Mesendoderm (in vitro differentiated cells): Measurements from ENCODE around the gene CEP164.
"Not testable (repeated sequence)": the region's sequence is repeated elsewhere in the genome, so short reads cannot be mapped to it uniquely, and the experiment has no call there.

ENCODE experiments used
- DNase-seq: peaks from one replicate; pipeline ENCODE4 v3.0.0; 2013
- H2AK5ac ChIP-seq: 2 replicates; pipeline ENCODE4 v1.6.1; 2013; ENCODE audit warnings: low read length, inconsistent platforms
- H2BK120ac ChIP-seq: 2 replicates; pipeline ENCODE4 v1.6.1; 2013; ENCODE audit warnings: low read depth, mild to moderate bottlenecking, low read length, moderate library complexity, mixed read lengths
- H2BK15ac ChIP-seq: replicated peaks from 2 replicates; pipeline ENCODE4 v1.6.1; 2013; ENCODE audit warnings: low read depth, mild to moderate bottlenecking, moderate library complexity
- H2BK5ac ChIP-seq: 2 replicates; pipeline ENCODE4 v1.6.1; 2013; ENCODE audit warnings: low read length, inconsistent platforms
- H3K18ac ChIP-seq: 2 replicates; pipeline ENCODE4 v1.6.1; 2013; ENCODE audit warnings: mild to moderate bottlenecking, low read length, mixed read lengths
- H3K23ac ChIP-seq: one replicate; pipeline ENCODE4 v1.6.1; 2013; ENCODE audit warnings: low read length
- H3K27ac ChIP-seq: 2 replicates; pipeline ENCODE4 v1.5.1; 2013; ENCODE audit warnings: low read depth, mild to moderate bottlenecking, inconsistent platforms, low read length, moderate library complexity
- H3K27me3 ChIP-seq: 2 replicates; pipeline ENCODE4 v1.6.1; 2013; ENCODE audit warnings: low read length, control low read depth, mild to moderate bottlenecking, inconsistent platforms; ENCODE audit not compliant: insufficient read depth, poor library complexity
- H3K36me3 ChIP-seq: 2 replicates; pipeline ENCODE4 v1.6.1; 2013; ENCODE audit warnings: low read length, inconsistent platforms; ENCODE audit not compliant: control insufficient read depth, insufficient read depth
- H3K4ac ChIP-seq: one replicate; pipeline ENCODE4 v1.6.1; 2013; ENCODE audit warnings: low read depth, mild to moderate bottlenecking, low read length, moderate library complexity
- H3K4me1 ChIP-seq: 2 replicates; pipeline ENCODE4 v1.6.1; 2013; ENCODE audit warnings: low read depth, low read length, inconsistent platforms; ENCODE audit not compliant: control insufficient read depth
- H3K4me2 ChIP-seq: 2 replicates; pipeline ENCODE4 v1.6.1; 2013; ENCODE audit warnings: low read length
- H3K4me3 ChIP-seq: 2 replicates; pipeline ENCODE4 v1.5.1; 2013; ENCODE audit warnings: mild to moderate bottlenecking, low read length
- H3K56ac ChIP-seq: one replicate; pipeline ENCODE4 v1.6.1; 2013; ENCODE audit warnings: low read length
- H3K79me1 ChIP-seq: 2 replicates; pipeline ENCODE4 v1.6.1; 2013; ENCODE audit warnings: low read length, inconsistent platforms
- H3K79me2 ChIP-seq: 2 replicates; pipeline ENCODE4 v1.6.1; 2013; ENCODE audit warnings: mild to moderate bottlenecking, low read length; ENCODE audit not compliant: control insufficient read depth, insufficient read depth
- H3K9ac ChIP-seq: 2 replicates; pipeline ENCODE4 v1.6.1; 2013; ENCODE audit warnings: low read length, inconsistent platforms
- H4K5ac ChIP-seq: one replicate; pipeline ENCODE4 v1.6.1; 2013; ENCODE audit warnings: low read length
- H4K8ac ChIP-seq: one replicate; pipeline ENCODE4 v1.6.1; 2013; ENCODE audit warnings: low read depth, mild to moderate bottlenecking, control low read depth, low read length, moderate library complexity
- WGBS: extraction: QIAGEN DNeasy Blood & Tissue Kit; methylation state at CpG from one replicate; pipeline ENCODE4 v1.1.7; 2013; ENCODE audit warnings: low lambda C conversion rate, missing lambda C conversion rate; ENCODE audit not compliant: insufficient coverage; ENCODE audit errors: extremely low coverage; 5-methylcytosine and 5-hydroxymethylcytosine counted together

The CEP164 gene

DNA sequence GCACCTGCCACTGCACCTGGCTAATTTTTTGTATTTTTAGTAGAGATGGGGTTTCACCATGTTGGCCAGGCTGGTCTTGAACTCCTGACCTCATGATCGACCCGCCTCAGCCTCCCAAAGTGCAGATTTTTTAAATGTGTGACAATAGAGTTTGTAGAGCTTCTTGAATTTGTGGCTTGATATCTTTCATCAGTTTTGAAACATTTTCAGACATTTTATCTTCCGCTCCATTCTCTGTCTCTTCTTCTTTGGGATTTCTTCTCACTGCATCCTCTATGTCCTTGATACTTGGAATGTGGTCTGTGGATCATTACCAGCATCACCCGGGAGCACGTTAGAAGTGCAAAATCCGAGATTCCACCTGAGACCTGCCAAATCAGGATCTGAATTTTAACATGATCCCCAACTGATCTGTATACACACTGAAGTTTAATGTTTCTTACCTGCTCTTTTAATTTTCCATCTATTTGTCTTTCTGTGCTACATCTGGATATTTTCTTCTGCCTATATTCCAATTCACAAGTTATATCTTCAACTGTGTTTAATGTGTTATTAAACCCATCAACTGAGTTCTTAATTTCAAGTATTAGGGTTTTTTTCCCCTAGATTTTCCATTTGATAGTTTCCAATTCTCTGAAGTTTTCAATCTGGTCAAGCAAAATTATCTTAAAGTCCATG is 126.4 kb downstream of the CEP164 start:
- Histone ChIP-seq H2BK5ac (no peak overlapping the region), H3K18ac (no peak overlapping the region), H3K23ac (no peak overlapping the region), H2BK120ac (no peak overlapping the region), H3K79me1 (no peaks in the 10 kb centered on the region), H3K4me2 (no peak overlapping the region), H3K4me1 (no peaks in the 10 kb centered on the region), H2AK5ac (no peak overlapping the region), H3K4me3 (no peak overlapping the region), H3K27ac (no peak overlapping the region), H4K5ac (no peak overlapping the region), H2BK15ac (no peak overlapping the region), H4K8ac (no peak overlapping the region), H3K9ac (no peak overlapping the region), H3K4ac (no peak overlapping the region), H3K56ac (no peak overlapping the region), H3K79me2 (no peaks in the 10 kb centered on the region), H3K27me3 (no peaks in the 10 kb centered on the region), H3K36me3 (no peaks in the 10 kb centered on the region)
- no CpG with 5 or more reads among the region's 6 CpGs for WGBS
- DNase-seq, result no peak

- Histone ChIP-seq H3K23ac (no peak overlapping the region), H3K56ac (no peak overlapping the region), H2BK120ac (no peak overlapping the region), H3K27me3 (no peaks in the 10 kb centered on the region), H3K27ac (no peak overlapping the region), H3K4me2 (no peak overlapping the region), H4K5ac (no peak overlapping the region), H3K18ac (no peak overlapping the region), H4K8ac (no peak overlapping the region), H3K36me3 (no peaks in the 10 kb centered on the region), H2BK15ac (no peak overlapping the region), H3K9ac (no peak overlapping the region), H3K79me1 (no peaks in the 10 kb centered on the region), H3K4me1 (no peaks in the 10 kb centered on the region), H3K79me2 (no peaks in the 10 kb centered on the region), H2AK5ac (no peak overlapping the region), H3K4ac (no peak overlapping the region), H3K4me3 (no peak overlapping the region), H2BK5ac (no peak overlapping the region)
- no CpG with 5 or more reads among the region's 1 CpG for WGBS
- DNase-seq, result no peak
Measured at GRCh38 chr11:117454564-117454917, 126.9 kb downstream of the CEP164 start.

DNA sequence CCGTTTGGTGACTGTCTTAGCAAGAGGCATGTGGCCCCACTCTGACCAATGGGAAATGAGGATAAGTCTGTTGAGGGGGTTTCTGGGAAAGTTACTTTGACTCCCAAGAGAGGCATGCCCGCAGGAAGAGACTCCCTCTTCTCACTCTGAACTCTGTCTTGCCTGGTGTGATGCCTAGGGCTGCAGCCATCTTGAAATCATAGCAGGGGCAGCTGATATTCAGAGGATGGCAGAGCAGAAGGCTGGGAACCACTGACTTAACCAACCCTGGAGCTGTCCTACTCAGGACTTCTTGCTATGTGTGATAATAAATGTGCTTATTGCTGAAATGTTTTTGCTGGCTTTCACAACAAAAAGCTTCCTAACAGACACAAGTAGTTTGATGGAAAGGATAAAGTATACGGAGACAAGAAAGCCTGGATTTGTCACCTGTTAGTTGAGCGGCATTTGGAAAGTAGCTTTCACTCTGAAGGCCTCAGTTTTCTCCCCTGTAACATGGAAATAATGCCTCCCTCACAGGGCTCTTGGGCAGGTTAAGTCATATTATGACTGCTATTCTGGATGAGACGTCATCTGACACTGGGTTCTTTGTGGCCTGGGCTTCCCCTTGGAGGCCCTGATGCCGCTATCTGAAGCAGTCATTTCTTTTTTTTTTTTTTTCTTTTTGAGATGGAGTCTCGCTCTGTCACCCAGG is 128.5 kb downstream of the CEP164 start:
- Histone ChIP-seq H3K56ac (no peak overlapping the region), H3K4ac (no peak overlapping the region), H3K4me3 (no peak overlapping the region), H3K4me2 (no peak overlapping the region), H4K5ac (no peak overlapping the region), H2AK5ac (no peak overlapping the region), H3K79me2 (no peaks in the 10 kb centered on the region), H4K8ac (no peak overlapping the region), H3K79me1 (no peaks in the 10 kb centered on the region), H3K27ac (no peak overlapping the region), H2BK15ac (no peak overlapping the region), H2BK5ac (no peak overlapping the region), H3K18ac (no peak overlapping the region), H3K9ac (no peak overlapping the region), H3K27me3 (no peaks in the 10 kb centered on the region), H3K4me1 (no peaks in the 10 kb centered on the region), H2BK120ac (no peak overlapping the region), H3K23ac (no peak overlapping the region), H3K36me3 (no peaks in the 10 kb centered on the region)
- no CpG with 5 or more reads among the region's 7 CpGs for WGBS
- DNase-seq, result no peak

DNA sequence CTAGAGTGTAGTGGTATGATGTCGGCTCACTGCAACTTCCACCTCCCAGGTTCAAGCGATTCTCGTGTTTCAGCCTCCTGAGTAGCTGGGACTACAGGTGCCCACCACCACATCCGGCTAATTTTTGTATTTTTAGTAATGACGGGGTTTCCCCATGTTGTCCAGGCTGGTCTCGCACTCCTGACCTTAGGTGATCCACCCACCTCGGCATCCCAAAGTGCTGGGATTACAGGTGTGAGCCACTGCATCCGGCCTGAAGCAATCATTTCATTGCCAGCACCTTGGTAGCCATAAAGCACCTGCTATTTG is 129.0 kb downstream of the CEP164 start:
- H3K4me1 ChIP-seq, H4K8ac ChIP-seq, H3K4me3 ChIP-seq, H3K56ac ChIP-seq, H3K36me3 ChIP-seq, H2BK120ac ChIP-seq, H3K9ac ChIP-seq, H2BK5ac ChIP-seq, H3K79me1 ChIP-seq, H4K5ac ChIP-seq, H3K27ac ChIP-seq, H2AK5ac ChIP-seq, H3K4me2 ChIP-seq, H3K18ac ChIP-seq, H3K4ac ChIP-seq, DNase-seq, H2BK15ac ChIP-seq, H3K27me3 ChIP-seq, H3K79me2 ChIP-seq, H3K23ac ChIP-seq: not testable (repeated sequence)
- no CpG with 5 or more reads among the region's 8 CpGs for WGBS

DNA sequence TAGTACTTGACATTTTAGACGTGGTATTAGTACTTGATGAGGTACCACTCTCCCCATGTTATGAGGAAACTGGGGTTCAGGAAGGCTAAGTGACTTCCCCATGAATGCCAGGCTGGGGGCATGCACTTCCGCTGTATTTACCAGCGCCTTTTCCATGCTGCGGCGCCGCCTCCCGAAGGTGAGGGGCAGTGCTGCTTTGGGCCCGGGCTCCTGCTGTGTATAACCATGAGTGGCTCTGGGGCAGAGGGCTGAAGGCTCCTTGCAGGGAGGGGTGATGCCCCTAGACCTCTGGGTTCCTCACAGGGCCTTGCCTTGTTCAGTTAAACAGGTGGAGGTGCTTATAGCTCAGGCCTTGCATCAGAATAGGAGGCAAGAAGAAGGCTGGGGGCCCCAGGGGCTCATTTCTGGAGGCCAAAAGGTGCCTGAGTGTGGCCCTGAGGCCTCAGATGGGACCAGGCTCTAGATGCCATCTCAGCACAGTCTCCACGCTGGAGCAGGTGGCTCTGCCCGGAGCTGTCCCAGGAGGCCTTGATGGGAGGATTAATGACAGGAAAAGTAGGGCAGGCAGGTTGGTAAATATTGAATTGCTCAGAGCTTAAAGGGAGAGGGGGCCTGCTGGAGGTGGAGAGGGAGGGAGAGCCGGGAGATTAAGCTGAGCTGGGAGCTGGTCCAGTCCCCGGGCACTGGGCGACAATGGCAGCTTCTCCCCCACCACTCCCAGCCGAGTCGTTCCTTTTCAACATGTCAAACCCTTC is 129.6 kb downstream of the CEP164 start:
- no peaks in the 10 kb centered on the region for H3K27me3 ChIP-seq
- no peak overlapping the region for H4K8ac ChIP-seq
- no peaks in the 10 kb centered on the region for H3K4me1 ChIP-seq
- no peak overlapping the region for H2BK120ac ChIP-seq
- no peaks in the 10 kb centered on the region for H3K36me3 ChIP-seq
- H3K56ac ChIP-seq, result no peak overlapping the region
- no peak overlapping the region for H2BK15ac ChIP-seq
- H3K79me1 ChIP-seq, result no peaks in the 10 kb centered on the region
- H4K5ac ChIP-seq, result no peak overlapping the region
- H3K4me3 ChIP-seq, result no peak overlapping the region
- no peak overlapping the region for H3K4me2 ChIP-seq
- no peak overlapping the region for H3K27ac ChIP-seq
- no peak overlapping the region for H3K23ac ChIP-seq
- no peak overlapping the region for H3K9ac ChIP-seq
- no CpG with 5 or more reads among the region's 15 CpGs for WGBS
- H2AK5ac ChIP-seq, result no peak overlapping the region
- H3K79me2 ChIP-seq, result no peaks in the 10 kb centered on the region
- no peak overlapping the region for H2BK5ac ChIP-seq
- H3K18ac ChIP-seq, result no peak overlapping the region
- H3K4ac ChIP-seq, result no peak overlapping the region
- no peak for DNase-seq
